WTC11 (cell line): ENCODE results near the gene PRKCSH. TPM values are rescaled to one million over a fixed set of nuclear protein-coding genes. Genes with fewer than 3 reads are reported as not detected.
"Not testable (repeated sequence)": the region's sequence is repeated elsewhere in the genome, so short reads cannot be mapped to it uniquely, and the experiment has no call there.

Experiments
- ATAC-seq: fragments of 200-7000 bp; cut with Tn5 transposase; 2 replicates; pipeline ENCODE4 v1.10.0; 2021; ENCODE audit warnings: mild to moderate bottlenecking, moderate library complexity
- CTCF ChIA-PET: fragments of 300-600 bp; sonication (Branson Sonifier 250); formaldehyde crosslinking; loops from one replicate; lab custom pipeline; 2021; ENCODE audit warnings: antibody characterized with exemption; lab: Charles Lee
- POLR2A ChIA-PET: fragments of 350-600 bp; sonication (Branson Sonifier 250); formaldehyde crosslinking; loops from one replicate; lab custom pipeline; 2021; ENCODE audit warnings: antibody characterized with exemption; lab: Charles Lee
- DNase-seq: peaks from one replicate; pipeline ENCODE4 v3.0.0; 2021; ENCODE audit warnings: low spot score
- H3K27ac Mint-ChIP-seq: 2 replicates; pipeline ENCODE4 v1.8.0; 2021; ENCODE audit warnings: mixed read lengths
- H3K27me3 Mint-ChIP-seq: 2 replicates; pipeline ENCODE4 v1.8.0; 2021; ENCODE audit warnings: low read depth, mild to moderate bottlenecking, moderate library complexity, mixed read lengths
- H3K36me3 Mint-ChIP-seq: 2 replicates; pipeline ENCODE4 v1.8.0; 2021; ENCODE audit warnings: mixed read lengths
- H3K4me1 Mint-ChIP-seq: 2 replicates; pipeline ENCODE4 v1.8.0; 2022; ENCODE audit warnings: mixed read lengths
- H3K4me3 Mint-ChIP-seq: 2 replicates; pipeline ENCODE4 v1.8.0; 2021; ENCODE audit warnings: mild to moderate bottlenecking, moderate library complexity, mixed read lengths
- H3K9me3 Mint-ChIP-seq: 2 replicates; pipeline ENCODE4 v1.8.0; 2021; ENCODE audit warnings: mixed read lengths
- ELF4 ChIP-seq: sonication (generic); formaldehyde crosslinking; IDR thresholded peaks from 2 replicates; pipeline ENCODE4 v1.8.1; 2022; ENCODE audit warnings: low read depth, mild to moderate bottlenecking, moderate library complexity, missing genetic modification reagents
- GTF2I ChIP-seq: fragments of 250-450 bp; sonication (Bioruptor Pico); conservative IDR thresholded peaks from 2 replicates; pipeline ENCODE4 v1.4.0; 2021; ENCODE audit warnings: mild to moderate bottlenecking
- MYBL2 ChIP-seq: sonication (generic); formaldehyde crosslinking; IDR thresholded peaks from 2 replicates; pipeline ENCODE4 v1.8.1; 2023; ENCODE audit warnings: mild to moderate bottlenecking, moderate library complexity, missing genetic modification reagents
- RORB ChIP-seq: fragments of 250-450 bp; sonication (Bioruptor Pico); IDR thresholded peaks from 2 replicates; pipeline ENCODE4 v1.9.0; 2021; ENCODE audit warnings: mild to moderate bottlenecking
- TEAD1 ChIP-seq: sonication (generic); formaldehyde crosslinking; IDR thresholded peaks from 2 replicates; pipeline ENCODE4 v1.8.0; 2022; ENCODE audit warnings: mild to moderate bottlenecking, missing genetic modification reagents
- ZNF416 ChIP-seq: fragments of 250-450 bp; sonication (Bioruptor Pico); IDR thresholded peaks from 2 replicates; pipeline ENCODE4 v1.9.0; 2021; ENCODE audit warnings: mild to moderate bottlenecking, inconsistent platforms
- ZNF423 ChIP-seq: fragments of 250-450 bp; sonication (Bioruptor Pico); IDR thresholded peaks from 2 replicates; pipeline ENCODE4 v2.1.2; 2022; ENCODE audit warnings: mild to moderate bottlenecking, moderate library complexity
- ZNF671 ChIP-seq: fragments of 250-450 bp; sonication (Bioruptor Pico); IDR thresholded peaks from 2 replicates; pipeline ENCODE4 v1.8.0; 2021; ENCODE audit warnings: mild to moderate bottlenecking
- total RNA-seq: library from RNA; stranded (reverse); gene quantifications from 3 replicates; pipeline ENCODE4 v1.2.3, GENCODE V29; 2021
- TF ChIP-seq, protein P1 (sequence below): fragments of 250-450 bp; sonication (Bioruptor Pico); IDR thresholded peaks from 2 replicates; pipeline ENCODE4 v1.9.0; 2021; ENCODE audit warnings: mild to moderate bottlenecking, borderline replicate concordance
- TF ChIP-seq, protein P2 (sequence below): sonication (generic); formaldehyde crosslinking; IDR thresholded peaks from 2 replicates; pipeline ENCODE4 v1.8.1; 2023; ENCODE audit warnings: mild to moderate bottlenecking, missing genetic modification reagents, borderline replicate concordance
- TF ChIP-seq, protein P3 (sequence below): sonication (generic); formaldehyde crosslinking; IDR thresholded peaks from 2 replicates; pipeline ENCODE4 v1.8.1; 2023; ENCODE audit warnings: mild to moderate bottlenecking, missing genetic modification reagents
- TF ChIP-seq, protein P4 (sequence below): sonication (generic); formaldehyde crosslinking; IDR thresholded peaks from 2 replicates; pipeline ENCODE4 v1.8.1; 2023; ENCODE audit warnings: mild to moderate bottlenecking, missing genetic modification reagents
- TF ChIP-seq, protein P5 (sequence below): fragments of 200-600 bp; IDR thresholded peaks from 2 replicates; pipeline ENCODE4 v1.8.0; 2022; ENCODE audit warnings: antibody characterized with exemption
- TF ChIP-seq, protein P6 (sequence below): sonication (generic); formaldehyde crosslinking; IDR thresholded peaks from 2 replicates; pipeline ENCODE4 v1.8.1; 2023; ENCODE audit warnings: mild to moderate bottlenecking, moderate library complexity, missing genetic modification reagents
- TF ChIP-seq, protein P7 (sequence below): sonication (generic); formaldehyde crosslinking; IDR thresholded peaks from 2 replicates; pipeline ENCODE4 v1.8.1; 2023; ENCODE audit warnings: mild to moderate bottlenecking, missing genetic modification reagents, moderate library complexity

PRKCSH gene
- total RNA-seq, 1 experiment from 2014 or later = 396 TPM

DNA sequence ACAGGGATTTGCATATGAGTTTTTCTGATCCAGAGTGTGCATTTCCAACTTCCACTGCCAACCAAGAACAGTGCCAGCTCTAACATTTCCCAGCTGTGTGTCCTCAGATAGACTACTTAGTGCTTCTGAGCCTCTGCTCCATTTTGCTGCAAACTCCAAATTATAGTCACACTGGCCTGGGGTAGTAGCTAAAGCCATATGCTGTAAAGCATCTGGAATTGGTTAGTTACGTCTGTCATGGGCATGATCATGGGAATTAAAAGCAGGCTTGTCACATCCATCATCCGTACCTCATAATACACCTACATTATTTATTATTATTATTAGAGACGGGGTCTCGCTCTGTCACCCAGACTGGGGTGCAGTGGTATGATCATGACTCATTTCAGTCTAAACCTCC, 38.3 kb downstream of the PRKCSH start (continued):
- TF ChIP-seq, protein P1, sequence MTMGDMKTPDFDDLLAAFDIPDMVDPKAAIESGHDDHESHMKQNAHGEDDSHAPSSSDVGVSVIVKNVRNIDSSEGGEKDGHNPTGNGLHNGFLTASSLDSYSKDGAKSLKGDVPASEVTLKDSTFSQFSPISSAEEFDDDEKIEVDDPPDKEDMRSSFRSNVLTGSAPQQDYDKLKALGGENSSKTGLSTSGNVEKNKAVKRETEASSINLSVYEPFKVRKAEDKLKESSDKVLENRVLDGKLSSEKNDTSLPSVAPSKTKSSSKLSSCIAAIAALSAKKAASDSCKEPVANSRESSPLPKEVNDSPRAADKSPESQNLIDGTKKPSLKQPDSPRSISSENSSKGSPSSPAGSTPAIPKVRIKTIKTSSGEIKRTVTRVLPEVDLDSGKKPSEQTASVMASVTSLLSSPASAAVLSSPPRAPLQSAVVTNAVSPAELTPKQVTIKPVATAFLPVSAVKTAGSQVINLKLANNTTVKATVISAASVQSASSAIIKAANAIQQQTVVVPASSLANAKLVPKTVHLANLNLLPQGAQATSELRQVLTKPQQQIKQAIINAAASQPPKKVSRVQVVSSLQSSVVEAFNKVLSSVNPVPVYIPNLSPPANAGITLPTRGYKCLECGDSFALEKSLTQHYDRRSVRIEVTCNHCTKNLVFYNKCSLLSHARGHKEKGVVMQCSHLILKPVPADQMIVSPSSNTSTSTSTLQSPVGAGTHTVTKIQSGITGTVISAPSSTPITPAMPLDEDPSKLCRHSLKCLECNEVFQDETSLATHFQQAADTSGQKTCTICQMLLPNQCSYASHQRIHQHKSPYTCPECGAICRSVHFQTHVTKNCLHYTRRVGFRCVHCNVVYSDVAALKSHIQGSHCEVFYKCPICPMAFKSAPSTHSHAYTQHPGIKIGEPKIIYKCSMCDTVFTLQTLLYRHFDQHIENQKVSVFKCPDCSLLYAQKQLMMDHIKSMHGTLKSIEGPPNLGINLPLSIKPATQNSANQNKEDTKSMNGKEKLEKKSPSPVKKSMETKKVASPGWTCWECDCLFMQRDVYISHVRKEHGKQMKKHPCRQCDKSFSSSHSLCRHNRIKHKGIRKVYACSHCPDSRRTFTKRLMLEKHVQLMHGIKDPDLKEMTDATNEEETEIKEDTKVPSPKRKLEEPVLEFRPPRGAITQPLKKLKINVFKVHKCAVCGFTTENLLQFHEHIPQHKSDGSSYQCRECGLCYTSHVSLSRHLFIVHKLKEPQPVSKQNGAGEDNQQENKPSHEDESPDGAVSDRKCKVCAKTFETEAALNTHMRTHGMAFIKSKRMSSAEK (CRISPR knock-in tag) = no peak
- TF ChIP-seq, protein P2, sequence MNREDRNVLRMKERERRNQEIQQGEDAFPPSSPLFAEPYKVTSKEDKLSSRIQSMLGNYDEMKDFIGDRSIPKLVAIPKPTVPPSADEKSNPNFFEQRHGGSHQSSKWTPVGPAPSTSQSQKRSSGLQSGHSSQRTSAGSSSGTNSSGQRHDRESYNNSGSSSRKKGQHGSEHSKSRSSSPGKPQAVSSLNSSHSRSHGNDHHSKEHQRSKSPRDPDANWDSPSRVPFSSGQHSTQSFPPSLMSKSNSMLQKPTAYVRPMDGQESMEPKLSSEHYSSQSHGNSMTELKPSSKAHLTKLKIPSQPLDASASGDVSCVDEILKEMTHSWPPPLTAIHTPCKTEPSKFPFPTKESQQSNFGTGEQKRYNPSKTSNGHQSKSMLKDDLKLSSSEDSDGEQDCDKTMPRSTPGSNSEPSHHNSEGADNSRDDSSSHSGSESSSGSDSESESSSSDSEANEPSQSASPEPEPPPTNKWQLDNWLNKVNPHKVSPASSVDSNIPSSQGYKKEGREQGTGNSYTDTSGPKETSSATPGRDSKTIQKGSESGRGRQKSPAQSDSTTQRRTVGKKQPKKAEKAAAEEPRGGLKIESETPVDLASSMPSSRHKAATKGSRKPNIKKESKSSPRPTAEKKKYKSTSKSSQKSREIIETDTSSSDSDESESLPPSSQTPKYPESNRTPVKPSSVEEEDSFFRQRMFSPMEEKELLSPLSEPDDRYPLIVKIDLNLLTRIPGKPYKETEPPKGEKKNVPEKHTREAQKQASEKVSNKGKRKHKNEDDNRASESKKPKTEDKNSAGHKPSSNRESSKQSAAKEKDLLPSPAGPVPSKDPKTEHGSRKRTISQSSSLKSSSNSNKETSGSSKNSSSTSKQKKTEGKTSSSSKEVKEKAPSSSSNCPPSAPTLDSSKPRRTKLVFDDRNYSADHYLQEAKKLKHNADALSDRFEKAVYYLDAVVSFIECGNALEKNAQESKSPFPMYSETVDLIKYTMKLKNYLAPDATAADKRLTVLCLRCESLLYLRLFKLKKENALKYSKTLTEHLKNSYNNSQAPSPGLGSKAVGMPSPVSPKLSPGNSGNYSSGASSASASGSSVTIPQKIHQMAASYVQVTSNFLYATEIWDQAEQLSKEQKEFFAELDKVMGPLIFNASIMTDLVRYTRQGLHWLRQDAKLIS (CRISPR knock-in tag) = no peak
- no peak for TF ChIP-seq ZNF423
- TF ChIP-seq, all 79 proteins: peak for 0

DNA sequence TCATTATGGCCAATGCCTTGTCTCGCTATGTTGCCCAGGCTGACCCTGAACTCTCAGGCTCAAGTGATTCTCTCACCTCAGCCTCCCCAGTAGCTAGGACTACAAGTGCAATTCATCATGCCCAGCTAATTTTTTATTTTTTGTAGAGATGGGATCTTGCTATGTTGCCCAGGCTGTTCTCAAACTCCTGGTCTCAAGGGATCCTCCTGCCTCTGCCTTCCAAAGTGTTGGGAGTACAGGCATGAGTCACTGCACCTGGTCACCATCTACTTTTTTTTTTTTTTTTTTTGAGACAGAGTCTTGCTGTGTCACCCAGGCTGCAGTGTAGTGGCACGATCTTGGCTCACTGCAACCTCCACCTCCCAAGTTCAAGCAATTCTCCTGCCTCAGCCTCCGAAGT, 39.9 kb downstream of the PRKCSH start:
- H3K27ac Mint-ChIP-seq, H3K4me1 Mint-ChIP-seq, H3K36me3 Mint-ChIP-seq, H3K4me3 Mint-ChIP-seq, DNase-seq, H3K9me3 Mint-ChIP-seq, ATAC-seq: not testable (repeated sequence)
- CTCF ChIA-PET = interaction anchor here (0.5 to 0.7 kb wide), 3 partner anchors 85 to 1462 kb away, joined by 3 read pairs; no protein-coding TSS in a partner anchor
- POLR2A ChIA-PET = interaction anchor here (0.7 kb wide), 1 partner anchor 101 kb away, joined by 3 read pairs; the partner anchor contains the start of gene SWSAP1
- peaks cover 43% of the 10 kb centered on the region for H3K27me3 Mint-ChIP-seq

DNA sequence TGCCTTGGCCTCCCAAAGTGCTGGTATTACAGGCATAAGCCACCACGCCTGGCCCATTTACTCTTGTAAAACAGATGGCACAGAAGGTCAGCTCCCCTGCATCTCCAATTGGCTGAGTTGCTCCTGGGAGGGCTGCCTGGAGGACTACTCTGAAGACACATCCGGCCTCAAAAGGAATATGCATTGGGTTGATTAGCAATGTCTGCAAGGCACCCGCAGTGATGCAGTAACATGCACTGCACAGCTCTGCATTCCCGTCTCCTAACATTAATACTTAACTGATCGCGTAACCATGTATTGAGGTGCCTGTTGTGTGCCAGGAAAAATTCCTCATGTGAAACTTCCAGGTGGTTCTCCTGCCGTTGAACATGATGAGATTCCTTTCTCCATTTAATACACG, 40.4 kb downstream of the PRKCSH start:
- POLR2A ChIA-PET = no interaction called here
- no peak for TF ChIP-seq ZNF423
- TF ChIP-seq TEAD1 (CRISPR knock-in tag) = no peak
- TF ChIP-seq, protein P3, sequence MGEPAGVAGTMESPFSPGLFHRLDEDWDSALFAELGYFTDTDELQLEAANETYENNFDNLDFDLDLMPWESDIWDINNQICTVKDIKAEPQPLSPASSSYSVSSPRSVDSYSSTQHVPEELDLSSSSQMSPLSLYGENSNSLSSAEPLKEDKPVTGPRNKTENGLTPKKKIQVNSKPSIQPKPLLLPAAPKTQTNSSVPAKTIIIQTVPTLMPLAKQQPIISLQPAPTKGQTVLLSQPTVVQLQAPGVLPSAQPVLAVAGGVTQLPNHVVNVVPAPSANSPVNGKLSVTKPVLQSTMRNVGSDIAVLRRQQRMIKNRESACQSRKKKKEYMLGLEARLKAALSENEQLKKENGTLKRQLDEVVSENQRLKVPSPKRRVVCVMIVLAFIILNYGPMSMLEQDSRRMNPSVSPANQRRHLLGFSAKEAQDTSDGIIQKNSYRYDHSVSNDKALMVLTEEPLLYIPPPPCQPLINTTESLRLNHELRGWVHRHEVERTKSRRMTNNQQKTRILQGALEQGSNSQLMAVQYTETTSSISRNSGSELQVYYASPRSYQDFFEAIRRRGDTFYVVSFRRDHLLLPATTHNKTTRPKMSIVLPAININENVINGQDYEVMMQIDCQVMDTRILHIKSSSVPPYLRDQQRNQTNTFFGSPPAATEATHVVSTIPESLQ (CRISPR knock-in tag) = no peak
- TF ChIP-seq, protein P4, sequence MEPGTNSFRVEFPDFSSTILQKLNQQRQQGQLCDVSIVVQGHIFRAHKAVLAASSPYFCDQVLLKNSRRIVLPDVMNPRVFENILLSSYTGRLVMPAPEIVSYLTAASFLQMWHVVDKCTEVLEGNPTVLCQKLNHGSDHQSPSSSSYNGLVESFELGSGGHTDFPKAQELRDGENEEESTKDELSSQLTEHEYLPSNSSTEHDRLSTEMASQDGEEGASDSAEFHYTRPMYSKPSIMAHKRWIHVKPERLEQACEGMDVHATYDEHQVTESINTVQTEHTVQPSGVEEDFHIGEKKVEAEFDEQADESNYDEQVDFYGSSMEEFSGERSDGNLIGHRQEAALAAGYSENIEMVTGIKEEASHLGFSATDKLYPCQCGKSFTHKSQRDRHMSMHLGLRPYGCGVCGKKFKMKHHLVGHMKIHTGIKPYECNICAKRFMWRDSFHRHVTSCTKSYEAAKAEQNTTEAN = no peak
- TF ChIP-seq, protein P5, sequence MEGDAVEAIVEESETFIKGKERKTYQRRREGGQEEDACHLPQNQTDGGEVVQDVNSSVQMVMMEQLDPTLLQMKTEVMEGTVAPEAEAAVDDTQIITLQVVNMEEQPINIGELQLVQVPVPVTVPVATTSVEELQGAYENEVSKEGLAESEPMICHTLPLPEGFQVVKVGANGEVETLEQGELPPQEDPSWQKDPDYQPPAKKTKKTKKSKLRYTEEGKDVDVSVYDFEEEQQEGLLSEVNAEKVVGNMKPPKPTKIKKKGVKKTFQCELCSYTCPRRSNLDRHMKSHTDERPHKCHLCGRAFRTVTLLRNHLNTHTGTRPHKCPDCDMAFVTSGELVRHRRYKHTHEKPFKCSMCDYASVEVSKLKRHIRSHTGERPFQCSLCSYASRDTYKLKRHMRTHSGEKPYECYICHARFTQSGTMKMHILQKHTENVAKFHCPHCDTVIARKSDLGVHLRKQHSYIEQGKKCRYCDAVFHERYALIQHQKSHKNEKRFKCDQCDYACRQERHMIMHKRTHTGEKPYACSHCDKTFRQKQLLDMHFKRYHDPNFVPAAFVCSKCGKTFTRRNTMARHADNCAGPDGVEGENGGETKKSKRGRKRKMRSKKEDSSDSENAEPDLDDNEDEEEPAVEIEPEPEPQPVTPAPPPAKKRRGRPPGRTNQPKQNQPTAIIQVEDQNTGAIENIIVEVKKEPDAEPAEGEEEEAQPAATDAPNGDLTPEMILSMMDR = no peak
- no peak for TF ChIP-seq ZNF416 (CRISPR knock-in tag)
- TF ChIP-seq RORB (CRISPR knock-in tag) = no peak
- TF ChIP-seq, protein P6, sequence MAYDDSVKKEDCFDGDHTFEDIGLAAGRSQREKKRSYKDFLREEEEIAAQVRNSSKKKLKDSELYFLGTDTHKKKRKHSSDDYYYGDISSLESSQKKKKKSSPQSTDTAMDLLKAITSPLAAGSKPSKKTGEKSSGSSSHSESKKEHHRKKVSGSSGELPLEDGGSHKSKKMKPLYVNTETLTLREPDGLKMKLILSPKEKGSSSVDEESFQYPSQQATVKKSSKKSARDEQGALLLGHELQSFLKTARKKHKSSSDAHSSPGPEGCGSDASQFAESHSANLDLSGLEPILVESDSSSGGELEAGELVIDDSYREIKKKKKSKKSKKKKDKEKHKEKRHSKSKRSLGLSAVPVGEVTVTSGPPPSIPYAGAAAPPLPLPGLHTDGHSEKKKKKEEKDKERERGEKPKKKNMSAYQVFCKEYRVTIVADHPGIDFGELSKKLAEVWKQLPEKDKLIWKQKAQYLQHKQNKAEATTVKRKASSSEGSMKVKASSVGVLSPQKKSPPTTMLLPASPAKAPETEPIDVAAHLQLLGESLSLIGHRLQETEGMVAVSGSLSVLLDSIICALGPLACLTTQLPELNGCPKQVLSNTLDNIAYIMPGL = no peak
- no peak for TF ChIP-seq ZNF671
- TF ChIP-seq MYBL2 (CRISPR knock-in tag) = no peak
- no peak for TF ChIP-seq GTF2I (CRISPR knock-in tag)
- TF ChIP-seq ELF4 (CRISPR knock-in tag) = no peak
- TF ChIP-seq, protein P7, sequence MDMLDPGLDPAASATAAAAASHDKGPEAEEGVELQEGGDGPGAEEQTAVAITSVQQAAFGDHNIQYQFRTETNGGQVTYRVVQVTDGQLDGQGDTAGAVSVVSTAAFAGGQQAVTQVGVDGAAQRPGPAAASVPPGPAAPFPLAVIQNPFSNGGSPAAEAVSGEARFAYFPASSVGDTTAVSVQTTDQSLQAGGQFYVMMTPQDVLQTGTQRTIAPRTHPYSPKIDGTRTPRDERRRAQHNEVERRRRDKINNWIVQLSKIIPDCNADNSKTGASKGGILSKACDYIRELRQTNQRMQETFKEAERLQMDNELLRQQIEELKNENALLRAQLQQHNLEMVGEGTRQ (CRISPR knock-in tag) = no peak
- TF ChIP-seq, all 79 proteins: peak for 0
- peaks cover 4% of the 10 kb centered on the region for H3K4me1 Mint-ChIP-seq
- no peaks in the 10 kb centered on the region for H3K9me3 Mint-ChIP-seq
- no peaks in the 10 kb centered on the region for H3K36me3 Mint-ChIP-seq
- no peak overlapping the region for H3K4me3 Mint-ChIP-seq
- ATAC-seq = no peak
- CTCF ChIA-PET = interaction anchor here (0.5 to 0.6 kb wide), 2 partner anchors 84 to 1461 kb away, joined by 3 read pairs; no protein-coding TSS in a partner anchor
- H3K27me3 Mint-ChIP-seq = peaks cover 46% of the 10 kb centered on the region
- DNase-seq = no peak
- no peak overlapping the region; the same call in 1 of the 2 replicates for H3K27ac Mint-ChIP-seq
